Stimulated activated CD4-positive, alpha-beta T cell treated with anti-CD3 and anti-CD28 coated beads, Interleukin-15, amount 100 ng/mL, for 24 hours (primary cell): ENCODE data around the gene NDC80.
"Not testable (repeated sequence)": the region's sequence is repeated elsewhere in the genome, so short reads cannot be mapped to it uniquely, and the experiment has no call there.

Experiments
- DNase-seq: peaks from one replicate; pipeline ENCODE4 v3.0.0-alpha.2; 2020

The NDC80 gene

DNA sequence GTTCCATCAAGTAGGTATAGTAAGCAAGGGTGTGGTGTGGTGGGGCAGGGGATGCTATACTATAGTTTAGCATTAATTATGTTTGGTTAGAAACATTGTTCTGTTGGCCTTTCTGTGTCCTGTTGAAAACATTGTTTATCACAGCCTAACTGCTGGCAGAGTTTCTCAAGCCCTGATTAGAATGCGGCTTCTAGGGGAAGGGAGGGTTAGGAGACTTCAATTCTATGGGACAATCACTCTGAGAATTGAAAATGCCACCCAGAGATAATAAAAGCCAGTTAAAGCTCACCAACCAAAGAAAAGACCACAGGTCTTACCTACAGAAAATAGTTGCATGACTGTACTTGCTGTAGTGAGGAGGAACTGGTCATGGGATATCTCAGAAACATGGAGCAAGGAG lies 64.2 kb downstream of the NDC80 start:
- no peak for DNase-seq

- no peak for DNase-seq
These were observed 64.8 kb downstream of the NDC80 start for GRCh38 chr18:2636126-2636631.

GRCh38 chr18:2641638-2642037 lies 70.3 kb downstream of the NDC80 start:
- DNase-seq: no peak

GRCh38 chr18:2642771-2643170 lies 71.4 kb downstream of the NDC80 start:
- DNase-seq: no peak

- no peak for DNase-seq
These were observed 73.2 kb downstream of the NDC80 start for GRCh38 chr18:2644535-2644934.

DNA sequence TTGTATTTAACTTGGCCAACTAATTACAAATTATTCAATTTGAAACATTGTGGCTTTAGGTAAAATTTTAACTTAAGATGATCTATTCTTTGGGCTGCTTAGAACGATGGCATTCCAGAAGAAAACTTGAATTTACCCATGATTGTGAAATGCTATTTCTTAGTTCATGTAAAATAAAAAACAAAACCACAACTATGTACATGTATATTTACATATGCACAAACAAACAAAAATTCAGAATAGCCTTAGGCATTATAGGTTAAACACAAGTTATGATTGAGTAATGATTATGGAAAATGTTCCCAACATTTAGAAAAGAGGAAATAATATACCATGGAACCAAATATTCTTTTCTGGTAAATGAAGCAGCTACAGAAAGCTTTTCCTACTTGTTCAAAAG lies 80.6 kb downstream of the NDC80 start:
- DNase-seq: no peak

- DNase-seq: no peak
These were observed 82.1 kb downstream of the NDC80 start for GRCh38 chr18:2653467-2653866.

- DNase-seq: no peak
These were observed 83.0 kb downstream of the NDC80 start for GRCh38 chr18:2654169-2654927.

DNA sequence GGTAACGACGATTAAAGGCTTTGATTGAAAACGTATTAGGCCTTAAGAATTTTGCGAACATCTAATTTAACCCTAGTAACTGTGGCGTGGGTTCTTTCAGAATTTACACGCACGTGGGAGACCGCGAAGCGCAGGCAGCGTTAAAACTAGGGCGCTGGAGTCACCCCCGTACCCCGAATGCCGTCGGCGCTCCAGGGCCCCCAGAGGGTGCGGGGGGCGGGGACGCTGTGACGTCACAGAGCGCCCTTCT lies 83.5 kb downstream of the NDC80 start:
- peak; percentile 76 for DNase-seq

DNA sequence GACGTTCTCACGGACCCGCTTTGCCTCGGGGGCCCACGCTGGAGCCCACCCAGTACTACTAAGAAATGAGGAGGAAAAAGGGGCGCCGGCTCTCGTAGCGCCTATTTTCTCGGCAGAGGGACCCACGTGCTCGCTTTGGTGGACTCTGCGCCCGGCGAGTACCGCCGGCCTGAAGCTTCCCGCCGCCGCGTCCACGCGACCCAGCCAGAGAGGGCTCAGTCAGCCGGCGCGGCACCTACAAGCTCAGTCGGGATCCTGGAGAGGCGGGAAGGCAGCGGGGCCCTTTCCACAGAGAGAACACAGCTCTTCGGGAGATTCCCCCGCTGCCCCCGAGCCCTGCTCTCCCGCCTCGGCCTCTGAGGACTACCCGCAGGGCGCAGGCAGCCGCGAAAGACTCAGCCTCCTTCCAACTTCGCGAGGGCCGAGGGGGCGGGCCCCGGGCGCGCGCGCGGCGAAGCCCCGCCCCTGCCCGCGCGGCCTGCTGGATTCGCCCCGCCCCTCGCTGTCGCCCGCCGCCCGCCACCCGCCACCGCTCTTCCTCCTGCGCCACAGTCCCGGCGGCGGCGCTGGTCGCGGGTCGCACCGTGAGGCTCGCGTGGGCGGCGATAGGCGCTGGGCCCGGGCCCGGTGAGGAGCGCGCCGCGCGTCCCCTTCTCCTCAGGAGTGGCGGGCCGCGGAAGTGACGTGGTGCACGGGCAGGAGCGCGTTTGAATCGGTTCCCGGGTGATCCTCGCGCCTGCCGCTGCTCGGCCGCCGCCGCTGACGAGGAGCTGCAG lies 84.0 kb downstream of the NDC80 start, which contains the start of gene SMCHD1:
Gene SMCHD1 (plus strand): TSS at position 549 of the 776 bp plus-strand sequence. CDS start 350 bp downstream, outside the sequence.
- peak; percentile 97 for DNase-seq

- DNase-seq: no peak
These were observed 84.5 kb downstream of the NDC80 start for GRCh38 chr18:2655954-2656236.

DNA sequence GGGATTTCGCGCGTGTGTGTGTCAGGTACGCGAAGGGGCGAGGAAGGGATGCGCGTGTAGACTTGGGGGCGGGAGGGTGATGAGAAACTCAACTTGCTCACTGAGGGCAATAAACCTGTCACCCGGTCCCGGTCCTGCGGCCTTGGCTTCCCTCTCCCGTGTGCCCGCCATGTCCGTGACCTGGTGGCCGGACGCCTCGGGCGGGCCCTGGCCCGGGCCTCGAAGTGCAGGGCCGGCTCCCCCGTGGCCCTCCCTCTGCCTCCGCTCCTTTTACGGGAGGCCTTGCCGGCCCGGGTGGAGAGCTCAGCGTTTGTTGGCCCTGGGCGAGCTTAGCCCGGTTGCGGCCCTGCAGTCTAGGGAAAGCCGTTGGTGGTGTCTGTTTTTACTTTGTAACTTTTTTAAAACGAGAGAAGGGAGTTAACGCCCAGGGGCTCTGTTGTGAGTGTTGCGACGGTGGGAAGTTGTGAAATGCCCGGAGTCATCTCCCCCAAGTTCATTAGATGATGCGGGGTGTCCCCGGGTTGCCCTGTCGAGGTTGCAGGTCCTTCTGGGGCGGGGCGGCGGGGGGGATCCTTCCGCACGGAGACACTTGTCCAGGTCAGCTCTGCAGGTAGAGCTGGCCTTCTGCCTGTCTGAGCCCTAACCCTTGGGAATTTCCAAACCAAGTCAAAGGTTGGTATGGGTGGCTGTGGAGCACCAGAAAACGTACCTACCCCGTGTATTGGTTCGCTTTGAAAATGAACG lies 85.1 kb downstream of the NDC80 start:
- peak; percentile 63 for DNase-seq

DNA sequence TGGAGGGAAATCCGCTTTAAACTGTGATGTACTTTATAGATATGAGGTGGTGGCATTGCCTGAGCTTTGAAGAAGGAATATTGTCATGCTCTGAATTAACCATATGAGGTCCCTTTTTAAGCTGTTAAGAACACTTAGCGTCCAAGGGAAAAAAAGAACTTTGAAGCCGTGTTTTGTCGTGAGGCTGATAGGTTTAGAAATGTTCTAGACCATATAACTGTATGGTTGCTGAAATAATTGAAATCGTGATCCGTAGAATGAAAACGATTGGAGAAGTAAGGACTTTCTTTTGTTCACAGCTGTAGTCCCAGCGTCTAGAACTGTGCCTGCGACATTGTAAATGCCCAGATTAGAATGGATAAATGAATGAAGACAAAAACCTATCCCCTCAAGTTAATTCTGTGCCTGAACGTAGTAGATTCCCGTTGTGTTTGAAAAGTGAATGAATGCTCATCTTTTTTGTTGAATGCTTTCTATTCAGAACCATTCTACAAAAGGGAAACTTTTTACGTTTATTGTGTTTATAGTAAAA lies 85.7 kb downstream of the NDC80 start:
- DNase-seq: no peak

GRCh38 chr18:2657788-2658458 lies 86.6 kb downstream of the NDC80 start:
- no peak for DNase-seq

- not testable (repeated sequence) for DNase-seq
These were observed 89.5 kb downstream of the NDC80 start for GRCh38 chr18:2660849-2661248.

DNA sequence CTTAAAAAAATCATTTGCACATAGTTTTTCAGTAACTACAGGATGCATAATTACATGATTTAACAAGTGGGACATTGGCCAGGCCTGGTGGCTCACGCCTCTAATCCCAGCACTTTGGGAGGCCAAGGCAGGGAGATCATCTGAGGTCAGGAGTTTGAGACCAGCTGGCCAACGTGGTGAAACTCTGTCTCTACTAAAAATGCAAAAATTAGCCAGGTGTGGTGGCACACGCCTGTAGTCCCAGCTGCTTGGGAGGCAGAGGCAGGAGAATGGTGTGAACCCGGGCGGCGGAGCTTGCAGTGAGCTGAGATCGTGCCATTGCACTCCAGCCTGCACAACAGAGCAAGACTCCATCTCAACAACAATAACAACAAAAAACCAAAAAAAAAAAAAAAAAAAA lies 90.9 kb downstream of the NDC80 start:
- not testable (repeated sequence) for DNase-seq

DNA sequence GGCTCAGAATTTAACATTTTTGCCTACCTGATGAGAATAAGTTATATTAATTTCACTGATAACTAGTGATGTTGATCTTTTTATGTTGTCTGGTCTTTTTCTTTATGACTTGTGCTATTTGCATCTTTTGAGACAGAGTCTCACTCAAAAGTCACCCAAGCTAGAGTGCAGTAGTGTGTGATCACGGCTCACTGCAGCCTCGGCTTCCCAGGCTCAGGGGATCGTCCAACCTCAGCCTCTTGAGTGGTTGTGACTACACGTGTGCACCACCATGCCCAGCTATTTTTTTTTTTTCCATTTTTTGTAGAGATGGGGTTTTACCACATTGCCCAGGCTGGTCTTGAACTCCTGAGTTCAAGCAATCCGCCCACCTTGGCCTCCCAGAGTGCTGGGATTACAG lies 91.6 kb downstream of the NDC80 start:
- DNase-seq: no peak
